Measurements from ENCODE around the gene CCDC39.

CCDC39 gene

GRCh38 chr3:180679178-180680096 lies at the start of gene CCDC39:
TSS of gene CCDC39 (minus strand) at chr3:180679489. CDS start at chr3:180679380, 109 bp downstream.
- TF ChIP-seq CTCF (IDR thresholded peaks at IDR 0.05; ENCODE audit: borderline replicate concordance, control extremely low read depth, extremely low read depth, insufficient read depth, missing control alignments) = no peak
- in situ Hi-C loops (cut with MboI; ENCODE audit: low sequenced_read_pairs, unreplicated experiment) = no loop called here
- DNase-seq (ENCODE audit: low spot score) = peak; percentile 82

GRCh38 chr3:180720012-180720411 lies 40.7 kb upstream of the CCDC39 start:
- in situ Hi-C loops (cut with MboI; ENCODE audit: low sequenced_read_pairs, unreplicated experiment) = no loop called here
- no peak for DNase-seq (ENCODE audit: low spot score)
- TF ChIP-seq CTCF (IDR thresholded peaks at IDR 0.05; ENCODE audit: borderline replicate concordance, control extremely low read depth, extremely low read depth, insufficient read depth, missing control alignments) = no peak

GRCh38 chr3:180707896-180708295 lies 28.6 kb upstream of the CCDC39 start:
- in situ Hi-C loops (cut with MboI; ENCODE audit: low sequenced_read_pairs, unreplicated experiment) = no loop called here
- TF ChIP-seq CTCF (IDR thresholded peaks at IDR 0.05; ENCODE audit: borderline replicate concordance, control extremely low read depth, extremely low read depth, insufficient read depth, missing control alignments) = no peak
- DNase-seq (ENCODE audit: low spot score) = no peak

- in situ Hi-C loops (cut with MboI; ENCODE audit: low sequenced_read_pairs, unreplicated experiment) = no loop called here
- no peak for DNase-seq (ENCODE audit: low spot score)
- TF ChIP-seq CTCF (IDR thresholded peaks at IDR 0.05; ENCODE audit: borderline replicate concordance, control extremely low read depth, extremely low read depth, insufficient read depth, missing control alignments) = no peak
These were observed 26.3 kb upstream of the CCDC39 start for GRCh38 chr3:180705619-180706018.

- DNase-seq (ENCODE audit: low spot score) = no peak
- no peak for TF ChIP-seq CTCF (IDR thresholded peaks at IDR 0.05; ENCODE audit: borderline replicate concordance, control extremely low read depth, extremely low read depth, insufficient read depth, missing control alignments)
- in situ Hi-C loops (cut with MboI; ENCODE audit: low sequenced_read_pairs, unreplicated experiment) = no loop called here
These were observed 25.2 kb upstream of the CCDC39 start for GRCh38 chr3:180704532-180704931.

GRCh38 chr3:180700941-180701340 lies 21.7 kb upstream of the CCDC39 start:
- no peak for TF ChIP-seq CTCF (IDR thresholded peaks at IDR 0.05; ENCODE audit: borderline replicate concordance, control extremely low read depth, extremely low read depth, insufficient read depth, missing control alignments)
- in situ Hi-C loops (cut with MboI; ENCODE audit: low sequenced_read_pairs, unreplicated experiment) = no loop called here
- DNase-seq (ENCODE audit: low spot score) = no peak
